Daoy (cell line): ENCODE results near the gene ESYT2. TPM values are rescaled to one million over a fixed set of nuclear protein-coding genes. Genes with fewer than 3 reads are reported as not detected.

Experiments
- DNase-seq: peaks from one replicate; pipeline ENCODE4 v3.0.0-alpha.2; 2015; ENCODE audit warnings: low read depth
- total RNA-seq: library from RNA; depleted of rRNA; stranded (reverse); fragments of >200 nt; shearing (Covaris generic); gene quantifications from 2 replicates; pipeline ENCODE4 v1.2.3, GENCODE V29; 2014; rRNA removed

ESYT2 gene
- total RNA-seq, 1 experiment from 2014 or later = 60.4 TPM

- peak; percentile 69 for DNase-seq
These were observed 133.4 kb downstream of the ESYT2 start for GRCh38 chr7:158695726-158696452.

GRCh38 chr7:158695056-158695455 lies 134.3 kb downstream of the ESYT2 start:
- DNase-seq = no peak

- no peak for DNase-seq
These were observed 134.7 kb downstream of the ESYT2 start for GRCh38 chr7:158694650-158695049.

GRCh38 chr7:158689488-158689887 lies 139.8 kb downstream of the ESYT2 start:
- DNase-seq = no peak

- DNase-seq = no peak
These were observed 141.9 kb downstream of the ESYT2 start for GRCh38 chr7:158687406-158687805.

GRCh38 chr7:158685693-158686092 lies 143.6 kb downstream of the ESYT2 start:
- DNase-seq = no peak

GRCh38 chr7:158684329-158684728 lies 145.0 kb downstream of the ESYT2 start:
- no peak for DNase-seq

- DNase-seq = no peak
These were observed 145.8 kb downstream of the ESYT2 start for GRCh38 chr7:158683541-158683940.

- DNase-seq = no peak
These were observed 146.9 kb downstream of the ESYT2 start for GRCh38 chr7:158682456-158682855.

Other genes with a start within 250 kb of the ESYT2 start
- gene PTPRN2, start 241.7 kb downstream of the ESYT2 start, total RNA-seq = 5.5 and 8.3 TPM in 2 replicates
- gene NCAPG2, start 124.7 kb downstream of the ESYT2 start, total RNA-seq = 57.2 and 60.1 TPM in 2 replicates
- 2.6 and 6.7 TPM in 2 replicates for gene DYNC2I1, start 27.0 kb upstream of the ESYT2 start, total RNA-seq